DOHH2 (cell line): ENCODE data around the gene OR13C5.

Experiments used
- H3F3A ChIP-seq: fragments of 200-600 bp; sonication (generic), shearing (Covaris generic); 2 replicates; pipeline ENCODE4 v1.6.0; 2016; ENCODE audit warnings: antibody characterized with exemption, mild to moderate bottlenecking; ENCODE audit not compliant: control insufficient read depth, insufficient read depth
- H3K27ac ChIP-seq: fragments of 200-600 bp; sonication (generic); 2 replicates; pipeline ENCODE4 v1.5.1; 2014; ENCODE audit warnings: low read depth, mild to moderate bottlenecking, low read length, moderate library complexity
- H3K27me3 ChIP-seq: fragments of 200-600 bp; sonication (generic); 2 replicates; pipeline ENCODE4 v1.6.1; 2014; ENCODE audit warnings: mild to moderate bottlenecking, low read length, mixed read lengths; ENCODE audit not compliant: control insufficient read depth
- H3K36me3 ChIP-seq: fragments of 200-600 bp; sonication (generic); 2 replicates; pipeline ENCODE4 v1.6.1; 2014; ENCODE audit warnings: mild to moderate bottlenecking, low read length, moderate library complexity, mixed read lengths; ENCODE audit not compliant: control insufficient read depth
- H3K4me1 ChIP-seq: fragments of 200-600 bp; sonication (generic); 2 replicates; pipeline ENCODE4 v1.6.1; 2014; ENCODE audit warnings: mild to moderate bottlenecking, low read length, mixed read lengths; ENCODE audit not compliant: control insufficient read depth
- H3K4me2 ChIP-seq: fragments of 200-600 bp; sonication (generic); 2 replicates; pipeline ENCODE4 v1.6.0; 2014; ENCODE audit warnings: mild to moderate bottlenecking, low read length, moderate library complexity
- H3K4me3 ChIP-seq: fragments of 200-600 bp; sonication (generic); 2 replicates; pipeline ENCODE4 v1.5.1; 2014; ENCODE audit warnings: mild to moderate bottlenecking, low read length, mixed read lengths
- H3K79me2 ChIP-seq: fragments of 200-600 bp; sonication (generic); 2 replicates; pipeline ENCODE4 v1.6.1; 2014; ENCODE audit warnings: mild to moderate bottlenecking, low read length, mixed read lengths; ENCODE audit not compliant: control insufficient read depth
- H3K9me2 ChIP-seq: fragments of 200-600 bp; sonication (generic); replicated peaks from 2 replicates; pipeline ENCODE4 v1.6.1; 2014; ENCODE audit warnings: mild to moderate bottlenecking, low read length, mixed read lengths; ENCODE audit not compliant: control insufficient read depth
- H3K9me3 ChIP-seq: fragments of 200-600 bp; sonication (generic); 2 replicates; pipeline ENCODE4 v1.6.1; 2014; ENCODE audit warnings: antibody characterized with exemption, low read length, mixed read lengths; ENCODE audit not compliant: control insufficient read depth, insufficient read depth
- H4K20me1 ChIP-seq: fragments of 200-600 bp; sonication (generic); 2 replicates; pipeline ENCODE4 v1.6.0; 2014; ENCODE audit warnings: low read depth, mild to moderate bottlenecking, antibody characterized with exemption, low read length, moderate library complexity; ENCODE audit not compliant: control insufficient read depth, insufficient read depth
- EZH2phosphoT487 ChIP-seq: fragments of 200-600 bp; sonication (generic); IDR thresholded peaks from 2 replicates; pipeline ENCODE4 v1.6.1; 2017; ENCODE audit warnings: borderline replicate concordance, mild to moderate bottlenecking, antibody characterized with exemption, low read length, moderate library complexity, mixed read lengths
- TF ChIP-seq, protein P1 (sequence below): fragments of 200-600 bp; sonication (generic); IDR thresholded peaks from one replicate; pipeline ENCODE4 v1.5.1; 2014; ENCODE audit warnings: antibody characterized with exemption, mild to moderate bottlenecking, low read depth, low read length; ENCODE audit not compliant: poor library complexity, severe bottlenecking

Gene OR13C5

DNA sequence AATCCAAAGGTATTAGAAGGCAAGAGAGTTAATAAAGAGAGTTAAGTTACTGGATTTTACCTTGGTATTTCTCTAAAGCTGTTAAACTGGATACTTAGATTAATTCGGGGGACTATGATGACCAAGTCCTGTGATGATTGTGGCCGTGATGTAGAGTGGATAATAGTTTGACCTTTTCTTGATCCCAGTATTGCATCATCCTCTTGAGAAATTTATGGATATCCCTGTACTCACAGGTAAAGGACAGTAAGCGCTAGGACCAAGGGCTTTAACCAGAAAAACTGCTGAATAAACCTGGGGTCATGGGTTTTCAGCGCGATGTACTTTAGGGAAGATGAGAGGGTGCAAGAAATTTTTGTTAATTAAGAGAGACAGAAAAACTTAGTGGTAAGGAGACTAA is 21.9 kb downstream of the OR13C5 start:
- H3K9me2 ChIP-seq: no peaks in the 10 kb centered on the region
- TF ChIP-seq, protein P1, sequence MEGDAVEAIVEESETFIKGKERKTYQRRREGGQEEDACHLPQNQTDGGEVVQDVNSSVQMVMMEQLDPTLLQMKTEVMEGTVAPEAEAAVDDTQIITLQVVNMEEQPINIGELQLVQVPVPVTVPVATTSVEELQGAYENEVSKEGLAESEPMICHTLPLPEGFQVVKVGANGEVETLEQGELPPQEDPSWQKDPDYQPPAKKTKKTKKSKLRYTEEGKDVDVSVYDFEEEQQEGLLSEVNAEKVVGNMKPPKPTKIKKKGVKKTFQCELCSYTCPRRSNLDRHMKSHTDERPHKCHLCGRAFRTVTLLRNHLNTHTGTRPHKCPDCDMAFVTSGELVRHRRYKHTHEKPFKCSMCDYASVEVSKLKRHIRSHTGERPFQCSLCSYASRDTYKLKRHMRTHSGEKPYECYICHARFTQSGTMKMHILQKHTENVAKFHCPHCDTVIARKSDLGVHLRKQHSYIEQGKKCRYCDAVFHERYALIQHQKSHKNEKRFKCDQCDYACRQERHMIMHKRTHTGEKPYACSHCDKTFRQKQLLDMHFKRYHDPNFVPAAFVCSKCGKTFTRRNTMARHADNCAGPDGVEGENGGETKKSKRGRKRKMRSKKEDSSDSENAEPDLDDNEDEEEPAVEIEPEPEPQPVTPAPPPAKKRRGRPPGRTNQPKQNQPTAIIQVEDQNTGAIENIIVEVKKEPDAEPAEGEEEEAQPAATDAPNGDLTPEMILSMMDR: no peak
- no peak for TF ChIP-seq EZH2phosphoT487
- H3K9me3 ChIP-seq: no peaks in the 10 kb centered on the region
- H3K4me1 ChIP-seq: no peaks in the 10 kb centered on the region
- no peaks in the 10 kb centered on the region for H4K20me1 ChIP-seq
- H3K4me2 ChIP-seq: no peak overlapping the region
- H3K79me2 ChIP-seq: no peaks in the 10 kb centered on the region
- no peaks in the 10 kb centered on the region for H3K36me3 ChIP-seq
- H3K27me3 ChIP-seq: no peaks in the 10 kb centered on the region
- H3F3A ChIP-seq: no peaks in the 10 kb centered on the region
- no peak overlapping the region for H3K4me3 ChIP-seq
- H3K27ac ChIP-seq: no peak overlapping the region

DNA sequence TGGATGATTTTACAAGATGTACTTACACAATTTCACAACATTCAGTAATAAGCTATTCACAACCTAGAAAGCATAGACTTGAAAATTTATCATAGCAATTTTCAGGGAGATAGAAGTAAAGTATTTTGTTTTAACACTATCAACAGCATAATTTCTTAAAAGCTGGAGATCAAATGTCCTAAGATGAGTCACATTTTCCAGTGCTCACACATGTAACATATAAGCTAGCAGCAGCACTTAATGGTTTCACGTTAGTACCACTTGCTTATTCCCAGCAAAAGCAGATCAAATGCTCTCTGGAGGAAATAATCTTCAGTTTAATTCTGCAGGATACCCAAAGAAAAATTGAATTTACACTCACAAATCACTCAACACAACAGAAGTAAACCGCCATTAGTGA is 23.8 kb downstream of the OR13C5 start:
- no peak for TF ChIP-seq EZH2phosphoT487
- TF ChIP-seq, protein P1: no peak
- Histone ChIP-seq H3K9me2 (no peaks in the 10 kb centered on the region), H3K4me2 (no peak overlapping the region), H3K4me1 (no peaks in the 10 kb centered on the region), H3K36me3 (no peaks in the 10 kb centered on the region), H3K9me3 (no peaks in the 10 kb centered on the region), H3K4me3 (no peak overlapping the region), H3K27me3 (no peaks in the 10 kb centered on the region), H4K20me1 (no peaks in the 10 kb centered on the region), H3F3A (no peaks in the 10 kb centered on the region), H3K27ac (no peak overlapping the region), H3K79me2 (no peaks in the 10 kb centered on the region)

DNA sequence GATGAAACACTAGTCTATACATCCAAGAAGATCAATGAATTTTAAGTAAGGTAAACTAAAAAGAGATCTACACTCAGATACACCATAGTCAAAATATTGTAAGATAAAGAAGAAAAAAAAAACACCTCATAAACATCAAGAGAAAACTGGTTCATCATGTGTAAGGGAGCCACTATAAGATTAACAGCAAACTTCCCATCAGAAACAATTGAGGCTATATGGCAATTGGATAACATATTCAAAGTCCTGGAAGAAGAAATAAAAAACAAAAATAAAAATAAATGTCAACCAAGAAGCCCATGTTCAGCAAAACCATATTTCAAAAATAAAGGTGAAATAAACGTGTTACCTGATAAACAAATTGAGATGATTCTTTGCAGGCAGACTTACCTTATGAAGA is 26.6 kb downstream of the OR13C5 start:
- Histone ChIP-seq H3K4me2 (no peak overlapping the region), H3K36me3 (no peaks in the 10 kb centered on the region), H3K27ac (no peak overlapping the region), H4K20me1 (no peaks in the 10 kb centered on the region), H3K27me3 (no peaks in the 10 kb centered on the region), H3K9me3 (no peaks in the 10 kb centered on the region), H3K4me1 (no peaks in the 10 kb centered on the region), H3F3A (no peaks in the 10 kb centered on the region), H3K9me2 (no peaks in the 10 kb centered on the region), H3K79me2 (no peaks in the 10 kb centered on the region), H3K4me3 (no peak overlapping the region)
- no peak for TF ChIP-seq EZH2phosphoT487
- TF ChIP-seq, protein P1: no peak

DNA sequence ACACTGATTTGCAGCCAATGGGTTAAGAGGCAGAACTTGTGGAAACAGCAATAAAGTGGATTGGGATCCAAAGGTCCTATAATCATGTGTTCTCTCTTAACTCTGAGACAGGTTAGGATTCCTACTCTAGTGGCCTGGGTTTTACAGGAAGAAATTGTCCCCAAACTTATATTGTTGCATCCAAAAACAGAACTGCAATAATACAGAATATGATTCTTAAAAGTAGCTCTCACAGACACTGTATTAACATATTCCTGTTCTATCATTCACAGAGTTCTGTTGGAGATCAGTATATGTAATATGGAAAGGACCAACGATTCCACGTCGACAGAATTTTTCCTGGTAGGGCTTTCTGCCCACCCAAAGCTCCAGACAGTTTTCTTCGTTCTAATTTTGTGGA is 30.3 kb downstream of the OR13C5 start, which contains the start of gene OR13C8:
Gene OR13C8, plus strand, starts transcription at position 301 of the 400 bp plus-strand sequence. Its CDS starts 0 bp downstream, at position 301.
- H3K36me3 ChIP-seq: no peaks in the 10 kb centered on the region
- no peak within 1 kb of the TSS for H3K4me2 ChIP-seq
- H4K20me1 ChIP-seq: no peaks in the 10 kb centered on the region
- no peaks in the 10 kb centered on the region for H3K79me2 ChIP-seq
- H3K27ac ChIP-seq: no peak within 1 kb of the TSS
- TF ChIP-seq, protein P1: no peak
- TF ChIP-seq EZH2phosphoT487: no peak
- no peaks in the 10 kb centered on the region for H3K9me2 ChIP-seq
- H3K9me3 ChIP-seq: no peaks in the 10 kb centered on the region
- no peak within 1 kb of the TSS for H3K4me3 ChIP-seq
- H3K4me1 ChIP-seq: no peaks in the 10 kb centered on the region
- no peaks in the 10 kb centered on the region for H3K27me3 ChIP-seq
- no peaks in the 10 kb centered on the region for H3F3A ChIP-seq
